HEK293T (cell line): ENCODE data around the gene TNFSF11.

Source experiments
- ARNT ChIP-seq: fragments of 450-650 bp; IDR thresholded peaks from 2 replicates; pipeline ENCODE4 v1.6.1; 2017; ENCODE audit warnings: mild to moderate bottlenecking
- SP1 ChIP-seq: fragments of 450-650 bp; IDR thresholded peaks from 2 replicates; pipeline ENCODE4 v1.6.1; 2017

DNA sequence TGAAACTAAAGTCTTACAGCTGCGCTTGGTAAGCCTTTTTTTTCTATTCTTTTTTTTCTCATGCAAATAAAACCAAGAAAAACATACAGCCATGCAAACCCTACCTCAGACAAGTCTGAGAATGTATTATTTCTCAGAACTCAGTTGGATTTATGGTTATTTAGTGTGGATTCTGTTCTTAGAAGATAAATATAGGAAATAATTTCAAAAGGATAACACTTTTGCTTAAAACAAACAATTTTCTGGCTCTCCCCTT is 40.7 kb upstream of the TNFSF11 start:
- no peak for TF ChIP-seq ARNT
- no peak for TF ChIP-seq SP1
